GM18517 (cell line): ENCODE measurements around the gene GSN.
"Not testable (repeated sequence)": the region's sequence is repeated elsewhere in the genome, so short reads cannot be mapped to it uniquely, and the experiment has no call there.

Experiments
- ATAC-seq: cut with Tn5 transposase; IDR thresholded peaks from one replicate; pipeline ENCODE4 v1.9.1; 2021; ENCODE audit warnings: mild to moderate bottlenecking, moderate library complexity; ENCODE audit not compliant: unreplicated experiment

Gene GSN

DNA sequence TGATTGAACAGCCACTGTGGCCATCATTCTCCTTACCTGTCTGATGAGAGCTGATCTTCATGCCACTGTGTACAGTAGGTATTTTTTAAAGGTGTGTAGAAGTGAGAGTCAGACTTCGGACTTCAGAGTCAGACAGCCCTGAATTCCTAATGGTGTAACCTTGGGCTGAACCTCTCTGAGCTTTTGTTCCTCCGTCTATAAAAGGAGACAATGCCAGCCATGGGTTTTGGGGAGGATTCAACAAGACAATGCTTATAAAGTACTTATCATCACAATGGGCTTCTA, 18.7 kb downstream of the GSN start:
- no peak for ATAC-seq

DNA sequence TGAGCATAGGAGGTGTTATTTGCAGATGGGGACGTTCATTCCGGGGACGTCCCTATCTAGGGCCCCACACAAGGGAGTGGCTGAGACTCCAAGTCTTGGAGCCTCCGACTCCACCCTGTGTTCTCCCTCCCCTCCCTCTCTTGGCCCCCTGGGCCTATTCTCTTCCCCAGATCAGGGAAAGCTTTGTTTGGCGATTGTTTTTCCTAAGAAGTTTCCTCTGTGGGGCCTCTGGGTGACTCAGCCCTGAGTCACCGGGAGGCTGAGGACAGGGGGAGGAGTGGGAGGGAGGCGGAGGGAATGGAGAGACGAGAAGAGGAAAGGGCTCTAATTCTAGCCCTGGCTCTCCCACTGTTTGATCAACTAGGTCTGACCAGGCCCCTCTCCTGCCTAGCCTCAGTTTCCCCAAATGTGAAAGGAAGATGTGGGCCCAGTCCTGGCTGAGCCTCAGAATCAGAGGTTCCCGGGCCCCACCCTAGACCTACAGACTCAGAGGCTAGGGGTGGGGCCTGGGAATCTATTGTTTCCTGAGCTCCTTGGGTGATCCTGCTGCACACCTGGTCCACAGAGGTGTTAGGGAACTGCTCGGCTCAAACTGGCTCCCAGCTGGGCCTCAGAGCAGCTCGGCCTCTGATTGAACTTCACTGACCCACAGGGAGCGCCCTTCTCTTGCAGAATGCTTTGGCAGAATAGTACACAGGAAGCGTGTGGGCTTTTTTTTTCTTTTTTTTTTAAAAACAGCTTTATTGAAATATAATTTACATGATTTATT, 19.2 kb downstream of the GSN start:
- ATAC-seq, result no peak

DNA sequence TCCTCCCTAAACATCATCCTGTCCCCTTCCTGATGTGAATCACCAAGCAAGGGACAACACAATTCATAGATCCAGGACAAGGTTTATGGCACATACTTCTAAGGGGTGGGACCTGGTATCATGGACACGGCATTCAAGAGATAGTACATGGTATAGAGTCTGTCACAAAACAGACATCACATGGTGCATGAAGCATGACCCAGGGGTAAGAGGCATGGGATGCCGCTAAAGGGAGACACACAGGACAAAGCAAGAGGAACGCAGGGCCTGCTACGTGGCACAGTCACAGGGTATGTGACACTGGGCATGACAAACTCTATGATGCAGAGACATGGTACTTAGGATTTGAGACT, 20.7 kb downstream of the GSN start:
- ATAC-seq, result no peak

DNA sequence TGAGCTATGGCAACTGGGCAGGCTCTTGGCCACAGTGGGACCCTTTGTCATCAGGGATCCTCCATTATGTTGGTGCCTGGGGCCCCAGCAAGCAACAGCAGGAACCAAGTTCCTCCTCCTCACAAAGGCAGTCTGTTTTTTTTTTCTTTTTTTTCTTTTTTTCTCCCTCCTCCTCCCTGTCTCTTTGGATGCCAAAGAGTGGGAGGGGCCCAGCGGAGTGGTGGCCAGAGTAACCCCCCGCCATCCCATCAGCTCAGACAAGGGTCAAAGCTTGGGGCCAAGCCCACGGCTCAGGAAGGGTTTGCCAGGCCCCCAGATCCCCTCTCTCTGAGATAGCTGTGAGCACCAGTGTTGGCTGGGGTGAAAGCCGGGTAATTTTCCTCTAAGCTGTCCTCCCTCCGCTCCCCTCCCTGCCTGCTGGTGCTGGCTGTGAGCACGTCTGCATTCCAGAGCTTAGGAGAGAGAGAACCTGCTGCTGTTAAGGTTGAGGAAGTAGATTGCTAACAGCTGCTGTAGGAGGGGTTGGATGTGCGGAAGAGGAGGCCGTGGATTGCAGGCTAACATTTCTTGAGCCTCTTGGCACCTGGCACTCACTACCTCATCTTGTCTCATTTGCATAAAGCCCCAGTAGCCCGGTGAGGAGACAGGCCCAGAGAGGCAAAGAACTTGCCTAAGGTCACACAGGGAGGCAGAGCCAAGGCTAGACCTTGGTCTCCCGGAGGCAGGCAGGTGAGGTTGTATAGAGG, 21.2 kb downstream of the GSN start:
- no peak for ATAC-seq

DNA sequence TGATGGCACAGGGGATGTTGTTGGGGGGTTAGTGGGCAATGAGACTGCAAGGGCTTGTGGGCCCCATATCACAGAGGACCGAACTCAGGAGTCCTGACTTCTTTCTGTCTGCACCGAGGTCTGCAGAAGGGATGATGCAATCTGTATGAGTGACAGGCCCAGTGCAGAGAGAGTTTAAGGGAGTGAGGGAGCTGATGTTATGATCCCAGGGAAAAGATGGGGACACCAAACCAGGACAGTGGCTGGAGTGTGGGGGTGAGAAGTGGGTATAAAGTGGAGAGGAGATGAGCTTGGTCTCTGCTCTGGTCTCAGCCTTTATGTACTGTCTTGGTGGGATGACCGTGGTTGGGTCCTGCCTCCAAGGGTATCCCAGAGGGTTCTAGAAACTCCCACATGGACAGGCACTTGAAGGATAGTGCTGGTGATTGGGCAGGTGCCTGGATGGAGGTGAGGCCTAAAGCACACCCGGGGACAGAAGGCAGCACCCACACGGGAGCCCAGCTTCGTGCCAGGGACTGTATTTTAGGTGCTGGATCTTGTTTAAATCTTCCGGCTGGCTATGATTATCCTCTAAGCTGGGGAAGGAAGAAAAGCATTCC, 21.9 kb downstream of the GSN start:
- no peak for ATAC-seq

DNA sequence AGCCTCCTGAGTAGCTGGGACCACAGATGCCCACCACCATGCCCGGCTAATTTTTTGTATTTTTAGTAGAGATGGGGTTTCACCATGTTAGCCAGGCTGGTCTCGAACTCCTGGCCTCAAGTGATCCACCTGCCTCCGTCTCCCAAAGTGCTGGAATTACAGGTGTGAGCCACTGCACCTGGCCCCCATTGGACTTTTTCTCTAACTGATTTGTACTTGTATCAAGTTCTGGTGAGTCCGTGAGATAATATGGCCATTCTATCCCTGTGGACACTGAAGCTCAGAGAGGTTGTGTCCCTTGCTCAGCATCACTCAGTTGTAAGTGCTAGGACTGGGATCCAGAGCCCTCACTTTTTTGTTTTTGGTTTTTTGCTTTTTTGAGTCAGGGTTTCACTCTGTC, 23.6 kb downstream of the GSN start:
- ATAC-seq, result not testable (repeated sequence)

DNA sequence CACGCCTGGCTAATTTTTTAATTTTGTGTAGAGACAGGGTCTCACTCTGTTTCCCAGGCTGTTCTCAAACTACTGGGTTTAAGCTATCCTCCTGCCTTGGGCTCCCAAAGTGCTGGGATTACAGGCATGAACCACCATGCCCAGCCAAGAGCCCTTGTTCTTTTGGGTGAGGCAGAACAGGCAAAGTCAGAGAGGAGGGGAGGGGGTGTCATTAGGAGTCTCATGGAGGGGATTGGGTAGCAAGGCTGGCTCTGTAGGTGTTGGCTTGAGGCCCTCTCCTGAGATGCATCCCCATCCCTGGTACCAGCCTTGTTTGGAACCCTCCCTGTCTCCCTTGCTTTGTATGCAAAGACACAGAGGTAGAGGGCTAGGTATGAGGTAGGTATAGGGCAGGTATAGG, 24.1 kb downstream of the GSN start:
- ATAC-seq, result no peak

DNA sequence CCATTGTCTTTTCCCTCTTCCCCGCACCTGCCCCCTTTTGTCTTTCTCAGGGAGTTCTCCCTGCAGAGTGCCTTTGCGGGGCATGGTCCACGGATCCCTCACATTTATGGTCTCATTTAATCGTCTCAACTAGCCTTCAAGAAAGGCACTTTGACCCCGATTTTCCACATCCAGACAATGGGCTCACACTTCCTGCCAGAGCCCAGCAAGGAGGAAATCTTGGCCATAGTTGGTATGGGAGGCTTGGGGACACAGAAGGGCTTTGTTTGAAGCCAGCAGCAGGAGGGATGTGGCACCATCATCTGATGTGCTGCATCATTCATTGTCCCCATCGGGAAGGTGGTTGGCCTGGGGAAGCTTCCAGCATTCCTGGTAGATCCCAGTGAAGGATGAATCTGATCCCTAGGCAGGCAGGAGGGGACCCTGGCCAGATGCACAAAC, 24.9 kb downstream of the GSN start:
- no peak for ATAC-seq

DNA sequence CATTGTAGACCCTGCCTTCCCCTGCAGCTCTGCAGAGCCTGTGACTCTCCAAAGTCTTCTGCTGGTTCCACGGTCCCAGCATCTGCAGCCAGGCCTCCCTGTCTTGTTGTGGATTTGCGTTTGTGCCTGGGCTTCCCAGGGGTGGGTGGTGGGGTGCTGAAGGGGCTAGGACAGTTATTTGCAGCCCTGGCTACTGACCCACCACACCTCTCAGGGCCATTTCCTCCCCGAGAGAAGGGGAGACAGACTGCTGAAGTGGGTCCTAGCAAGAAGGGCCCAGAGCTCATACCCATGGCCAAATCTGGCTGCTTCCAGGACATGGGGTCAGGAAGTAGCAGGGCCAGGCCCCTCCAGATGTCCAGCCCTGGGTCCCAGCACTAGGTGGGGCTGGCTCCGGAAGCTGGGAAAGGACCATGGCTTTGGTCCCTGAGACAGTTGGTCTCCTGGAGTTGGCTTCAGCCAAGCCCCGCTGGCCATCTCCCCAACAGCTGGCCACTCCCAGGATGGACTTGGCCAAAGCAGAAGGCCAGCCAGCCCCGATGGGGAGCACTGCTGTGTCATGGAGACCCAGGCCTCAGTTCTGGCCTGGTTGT, 26.3 kb downstream of the GSN start:
- ATAC-seq, result no peak

DNA sequence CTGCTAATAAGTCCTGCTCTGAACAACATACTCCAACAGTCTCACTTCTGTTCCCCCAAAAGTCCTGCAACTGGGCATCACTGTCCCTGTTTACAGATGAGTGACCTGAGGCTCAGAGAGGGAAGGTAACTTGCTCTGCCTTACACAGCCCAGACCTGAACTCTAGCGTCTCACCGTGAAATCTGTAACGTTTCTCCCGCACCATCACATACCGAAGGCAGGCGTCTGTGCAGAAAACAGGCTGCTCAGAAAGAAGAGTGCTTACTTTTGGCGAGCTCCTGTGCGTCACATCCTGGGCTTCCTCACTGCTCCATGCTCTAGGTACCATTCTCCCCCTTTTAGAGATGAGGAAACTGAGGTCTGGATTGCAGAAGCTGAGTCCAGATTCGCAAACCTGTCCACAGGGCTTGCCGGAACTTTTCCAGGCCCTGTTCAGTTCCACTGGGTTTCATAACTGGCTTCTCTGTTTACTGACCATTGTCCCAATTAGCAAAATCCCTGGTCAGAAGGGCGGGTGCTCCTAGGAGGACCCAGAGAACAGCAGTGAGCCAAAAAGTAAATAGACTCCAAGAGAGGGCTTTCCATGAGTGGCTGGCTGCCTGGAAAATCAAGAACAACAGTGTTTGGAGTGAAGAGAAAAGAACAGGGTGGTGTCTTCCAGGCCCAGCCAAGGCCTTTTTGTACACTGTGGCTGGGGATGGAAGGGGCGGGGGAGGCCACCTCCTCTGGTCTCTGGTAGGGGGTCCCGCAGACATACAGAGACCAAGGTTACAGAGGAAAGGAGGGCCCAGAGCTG, 27.1 kb downstream of the GSN start:
- ATAC-seq, result no peak

DNA sequence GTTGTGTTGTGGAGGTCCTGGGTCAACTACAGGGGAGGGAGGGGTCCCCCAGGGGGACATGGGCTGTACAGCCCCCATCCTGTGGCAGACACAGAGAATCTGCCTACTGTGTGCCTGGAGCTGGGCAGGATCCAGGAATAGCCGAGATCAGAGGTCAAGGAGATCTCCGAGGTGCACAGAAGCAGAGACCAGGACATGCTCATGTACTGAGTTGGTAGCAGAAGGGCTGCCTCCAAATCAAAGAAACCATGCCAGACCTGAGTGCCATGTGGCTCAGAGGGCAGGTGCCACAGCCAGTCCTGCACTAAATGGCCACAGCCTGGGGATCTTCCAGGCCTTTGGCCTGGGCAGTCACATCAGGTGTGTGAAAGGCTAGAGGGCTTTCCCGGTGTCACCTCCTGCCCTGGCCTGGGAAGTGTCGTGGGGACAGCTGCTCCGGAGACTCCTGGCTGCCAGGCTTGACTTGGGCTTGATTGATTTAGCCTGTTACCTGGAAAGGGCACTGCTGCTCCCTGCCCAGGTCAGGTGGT, 27.8 kb downstream of the GSN start:
- no peak for ATAC-seq

DNA sequence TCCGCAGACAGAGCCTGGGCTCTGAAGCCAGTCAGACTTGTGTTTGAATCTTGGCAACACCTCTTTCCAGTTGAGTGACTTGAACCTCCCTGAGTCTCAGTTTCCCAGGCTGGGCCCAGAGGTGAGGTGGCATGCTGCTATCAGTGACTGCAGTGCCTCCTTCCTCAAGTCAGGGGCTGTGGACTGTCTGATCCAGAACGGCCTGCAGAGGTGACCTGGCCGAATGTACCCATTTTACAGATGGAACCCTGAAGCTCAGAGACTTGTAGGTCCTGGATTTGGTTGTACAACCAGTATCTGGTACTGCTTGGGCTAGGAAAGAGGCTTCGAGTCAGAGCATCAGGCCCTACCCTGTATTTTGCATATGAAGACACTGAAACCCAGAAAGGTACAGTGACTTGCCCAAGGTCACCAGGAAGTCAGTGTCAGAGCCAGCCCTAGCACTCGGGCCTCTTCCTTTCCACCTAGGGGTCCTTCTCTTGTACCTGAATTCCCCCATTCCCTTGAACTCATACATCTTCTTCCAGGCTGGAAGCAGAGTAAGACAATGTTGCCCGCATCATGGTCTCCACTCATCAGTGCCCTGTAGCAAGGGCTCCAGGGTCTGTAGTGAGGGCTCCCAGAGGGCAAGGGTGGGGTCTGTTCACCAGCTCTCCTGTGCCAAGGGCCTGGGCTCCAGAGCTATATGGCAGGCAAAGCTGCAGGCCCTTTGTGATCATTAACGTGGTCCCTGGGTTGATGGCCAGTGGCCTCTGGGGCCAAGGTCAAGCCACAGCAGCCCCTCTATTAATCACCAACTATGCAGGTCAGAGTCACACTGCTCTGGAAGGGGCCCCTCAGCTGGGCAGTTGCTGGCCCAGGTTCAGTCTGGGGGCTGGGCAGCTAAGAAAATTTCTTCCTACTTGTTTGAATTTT, 28.5 kb downstream of the GSN start:
- ATAC-seq, result no peak

DNA sequence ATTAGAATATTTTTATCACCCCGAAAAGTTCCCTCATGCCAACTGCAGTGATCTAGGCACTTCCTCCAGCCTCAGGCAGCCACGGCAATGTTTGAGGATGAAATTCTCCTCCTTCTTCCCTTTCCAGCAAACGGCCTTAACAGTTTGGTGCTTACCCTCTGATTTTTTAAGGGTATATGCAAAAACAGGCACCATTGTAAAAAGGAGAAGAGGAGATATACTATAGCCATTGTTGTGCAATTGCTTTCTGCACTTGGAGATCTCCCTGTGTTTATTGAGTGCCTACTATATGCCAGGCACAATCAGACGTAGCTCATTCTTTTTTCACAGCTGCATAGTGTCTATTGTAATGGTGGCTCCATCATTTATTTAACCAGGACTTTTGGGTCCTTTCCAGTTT, 29.4 kb downstream of the GSN start:
- ATAC-seq, result no peak

DNA sequence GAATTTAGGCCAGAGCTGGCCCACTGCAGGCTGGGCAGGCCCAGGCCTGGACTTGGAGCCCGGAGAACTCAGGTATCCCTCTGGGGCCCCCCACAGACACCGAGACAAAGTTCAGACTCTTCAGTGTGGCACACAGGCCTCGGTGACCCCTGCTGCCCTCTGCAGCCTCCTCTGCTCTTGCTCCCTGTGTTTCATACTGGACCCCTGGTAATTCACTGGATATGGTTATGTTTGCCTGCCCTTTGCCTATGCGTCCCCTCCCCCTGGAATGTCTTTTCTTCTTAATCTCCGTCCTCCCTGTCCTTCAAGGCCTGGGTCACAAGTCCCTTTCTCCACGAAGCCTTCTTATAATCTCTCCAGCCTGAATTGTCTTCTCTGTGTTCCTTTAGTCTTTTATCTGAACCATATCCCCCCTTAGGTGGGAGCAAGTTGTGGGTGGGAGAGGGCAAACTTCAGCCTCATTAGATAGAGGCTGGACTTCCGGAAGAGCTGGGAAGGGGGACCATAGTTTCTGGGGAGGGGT, 30.1 kb downstream of the GSN start:
- no peak for ATAC-seq

DNA sequence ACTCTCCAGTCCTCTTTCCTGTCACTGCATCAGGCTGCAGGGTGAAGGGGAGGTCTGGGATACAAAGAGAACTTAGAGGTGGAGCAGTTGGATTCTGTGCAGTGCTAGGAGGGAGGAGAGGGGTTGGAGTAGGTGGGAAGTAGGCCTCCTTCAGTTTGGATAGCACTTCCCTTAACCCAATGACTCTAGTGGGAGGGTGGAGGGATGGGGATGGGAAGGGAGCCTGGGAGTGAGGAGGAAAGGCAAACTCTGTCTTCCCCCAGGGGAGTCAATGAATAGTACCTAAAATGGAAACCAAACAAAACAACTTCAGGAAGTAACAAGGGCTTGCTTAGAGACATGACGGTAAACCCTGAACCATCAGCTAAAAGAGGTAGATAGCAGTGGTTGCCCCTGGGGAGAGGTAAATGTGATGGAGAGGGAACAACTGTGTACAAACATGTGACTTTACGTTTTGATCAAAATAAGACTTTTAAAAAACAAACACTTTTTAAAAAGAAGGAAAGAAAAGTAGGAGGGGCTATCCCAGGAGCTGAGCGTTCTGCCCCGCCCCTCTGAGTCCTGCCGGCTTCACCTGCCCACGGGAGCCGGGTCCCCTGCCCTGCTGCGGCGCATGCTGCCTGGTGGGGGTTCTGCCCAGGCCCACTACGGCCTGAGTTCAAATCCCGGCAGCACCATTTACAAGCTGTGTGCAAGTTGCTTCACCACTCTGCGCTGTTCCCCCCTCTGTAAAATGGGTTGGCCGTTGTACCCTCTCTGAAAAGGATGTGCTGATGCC, 30.9 kb downstream of the GSN start:
- ATAC-seq, result no peak

DNA sequence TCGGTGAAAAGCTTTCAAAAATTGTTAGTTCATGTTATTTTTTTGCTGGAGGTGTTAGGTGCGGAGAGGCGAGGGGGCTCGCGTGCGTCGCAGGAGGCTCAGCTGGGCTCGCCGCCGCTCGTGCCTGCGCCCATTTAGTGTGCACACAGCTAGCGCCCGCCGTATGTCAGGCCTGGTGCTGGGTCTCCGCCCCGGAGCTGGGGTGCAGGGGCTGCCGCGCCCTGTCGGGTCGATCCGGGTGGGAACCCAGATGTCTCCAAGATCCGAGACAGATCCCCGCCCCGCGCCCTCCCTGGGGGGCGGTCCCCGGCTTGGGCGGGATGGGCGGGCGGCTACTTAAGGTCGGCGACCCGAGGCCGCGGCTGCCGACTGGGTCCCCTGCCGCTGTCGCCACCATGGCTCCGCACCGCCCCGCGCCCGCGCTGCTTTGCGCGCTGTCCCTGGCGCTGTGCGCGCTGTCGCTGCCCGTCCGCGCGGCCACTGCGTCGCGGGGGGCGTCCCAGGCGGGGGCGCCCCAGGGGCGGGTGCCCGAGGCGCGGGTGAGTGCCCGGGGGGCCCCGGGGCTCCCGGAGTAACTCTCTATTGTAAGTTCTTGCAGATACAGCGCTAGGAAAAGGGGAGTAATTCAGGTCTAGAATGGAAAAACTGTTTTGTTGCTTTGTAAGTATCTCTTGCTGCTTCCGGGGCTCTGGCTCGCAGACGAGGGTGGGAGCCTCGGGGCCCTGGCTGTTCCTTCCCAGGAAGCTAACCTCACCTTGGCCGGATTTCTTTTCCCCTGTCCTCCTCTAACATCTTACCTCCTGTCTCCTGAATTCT, 31.7 kb downstream of the GSN start:
- no peak for ATAC-seq

DNA sequence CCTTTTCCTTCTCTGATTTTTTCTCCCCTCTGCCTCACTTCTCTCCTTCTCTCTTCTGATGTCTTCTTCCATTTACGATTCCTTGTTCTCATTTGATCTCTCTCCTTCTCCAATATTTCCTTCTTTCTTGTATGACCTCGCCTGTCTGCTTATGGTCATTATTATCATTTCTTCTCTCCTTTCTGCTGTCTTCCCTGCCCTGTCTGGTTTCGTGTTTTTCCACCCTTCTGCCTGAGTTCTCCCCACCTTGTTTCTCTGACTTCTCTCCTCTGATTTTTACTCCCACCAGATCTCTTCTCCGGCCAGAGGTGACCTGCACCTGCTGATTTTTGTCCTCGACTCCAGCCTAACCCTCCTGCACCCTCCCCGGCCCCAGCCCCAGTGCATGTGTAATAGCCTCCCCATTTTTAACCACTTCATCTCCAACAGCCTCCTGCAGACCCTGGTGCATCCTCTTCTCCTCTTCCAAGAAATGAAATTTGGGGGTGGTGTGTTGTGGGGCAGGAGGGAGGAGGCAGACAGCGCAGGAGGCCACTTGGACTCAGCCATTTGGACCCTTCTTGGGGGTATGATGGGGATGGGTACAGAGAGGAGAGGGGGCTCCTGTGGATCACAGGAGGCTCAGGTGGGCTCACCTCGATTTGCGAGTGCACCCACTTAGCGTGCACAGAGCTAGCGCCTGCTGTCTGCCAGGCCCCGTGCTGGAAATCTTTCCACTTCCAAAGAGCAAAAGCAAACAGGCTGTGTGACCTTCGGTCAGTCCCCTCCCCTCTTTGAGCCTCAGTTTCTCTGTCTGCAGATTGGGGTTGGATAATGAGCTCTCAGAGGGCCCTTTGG, 32.5 kb downstream of the GSN start:
- ATAC-seq, result no peak
